IMR-90 (cell line): ENCODE results near the gene TMEM176B. TPM values are rescaled to one million over a fixed set of nuclear protein-coding genes. Genes with fewer than 3 reads are reported as not detected.

ENCODE experiments used
- ATAC-seq: fragments of 200-7000 bp; cut with Tn5 transposase; 2 replicates; pipeline ENCODE4 v1.9.1; 2020; ENCODE audit warnings: low read depth, mild to moderate bottlenecking, moderate library complexity
- BruUV-seq: library from RNA; stranded (reverse); fragments of 400-500 nt; replicated peaks from 2 replicates; lab custom pipeline; 2021; lab: Mats Ljungman, UMichigan
- CTCF ChIA-PET: fragments of 300-600 bp; formaldehyde crosslinking; extraction: SDS; loops from one replicate; lab custom pipeline; 2021; ENCODE audit warnings: antibody characterized with exemption; lab: Yijun Ruan, JAX
- POLR2A ChIA-PET: fragments of 300-600 bp; sonication (Branson Sonifier 250); formaldehyde crosslinking; loops from one replicate; lab custom pipeline; 2022; ENCODE audit warnings: antibody characterized with exemption; ENCODE audit not compliant: unreplicated experiment; lab: Charles Lee
- DNase-seq: peaks from one replicate; pipeline ENCODE4 v3.0.0; 2013
- H2AFZ ChIP-seq: replicated peaks from 2 replicates; pipeline ENCODE3; 2013; ENCODE audit warnings: low read length, mild to moderate bottlenecking; ENCODE audit not compliant: poor library complexity
- H2AK5ac ChIP-seq: 2 replicates; pipeline ENCODE4 v1.6.1; 2013; ENCODE audit warnings: low read depth, low read length, inconsistent platforms
- H2AK9ac ChIP-seq: replicated peaks from 2 replicates; pipeline ENCODE3; 2013; ENCODE audit warnings: mild to moderate bottlenecking, low read depth, low read length, moderate library complexity; ENCODE audit not compliant: poor library complexity
- H2BK120ac ChIP-seq: 2 replicates; pipeline ENCODE4 v1.6.1; 2013; ENCODE audit warnings: low read depth, low read length, inconsistent platforms
- H2BK15ac ChIP-seq: 3 replicates; pipeline ENCODE4 v1.6.1; 2013; ENCODE audit warnings: low read depth, low read length, inconsistent platforms
- H2BK20ac ChIP-seq: 2 replicates; pipeline ENCODE4 v1.6.1; 2013; ENCODE audit warnings: low read depth, mild to moderate bottlenecking, inconsistent platforms, low read length, moderate library complexity
- H2BK5ac ChIP-seq: 2 replicates; pipeline ENCODE4 v1.6.1; 2013; ENCODE audit warnings: mild to moderate bottlenecking, low read depth, low read length, inconsistent platforms; ENCODE audit not compliant: poor library complexity, severe bottlenecking
- H3K14ac ChIP-seq: replicated peaks from 2 replicates; pipeline ENCODE4 v1.6.1; 2013; ENCODE audit warnings: low read depth, low read length, inconsistent platforms
- H3K18ac ChIP-seq: 2 replicates; pipeline ENCODE4 v1.6.1; 2013; ENCODE audit warnings: low read depth, low read length, control low read depth
- H3K23ac ChIP-seq: 2 replicates; pipeline ENCODE4 v1.6.1; 2013; ENCODE audit warnings: low read depth, low read length, inconsistent platforms
- H3K27ac ChIP-seq: 2 replicates; pipeline ENCODE4 v1.5.1; 2013; ENCODE audit warnings: mild to moderate bottlenecking, control low read depth, low read length; ENCODE audit not compliant: insufficient read depth
- H3K27me3 ChIP-seq: 2 replicates; pipeline ENCODE4 v1.6.1; 2013; ENCODE audit warnings: low read length; ENCODE audit not compliant: control insufficient read depth, insufficient read depth
- H3K36me3 ChIP-seq: 2 replicates; pipeline ENCODE4 v1.6.1; 2013; ENCODE audit warnings: low read length, mixed read lengths; ENCODE audit not compliant: control insufficient read depth, insufficient read depth
- H3K4ac ChIP-seq: 2 replicates; pipeline ENCODE4 v1.6.1; 2013; ENCODE audit warnings: low read depth, low read length, inconsistent platforms
- H3K4me1 ChIP-seq: 2 replicates; pipeline ENCODE4 v1.6.1; 2013; ENCODE audit warnings: low read length, mixed read lengths; ENCODE audit not compliant: control insufficient read depth, insufficient read depth
- H3K4me2 ChIP-seq: 2 replicates; pipeline ENCODE4 v1.6.1; 2013; ENCODE audit warnings: low read depth, mild to moderate bottlenecking, control low read depth, low read length, moderate library complexity
- H3K4me3 ChIP-seq: 2 replicates; pipeline ENCODE4 v1.5.1; 2013; ENCODE audit warnings: low read depth, mild to moderate bottlenecking, control low read depth, low read length, moderate library complexity; ENCODE audit not compliant: insufficient read depth
- H3K56ac ChIP-seq: 2 replicates; pipeline ENCODE4 v1.6.1; 2013; ENCODE audit warnings: low read length, inconsistent platforms; ENCODE audit not compliant: insufficient read depth; ENCODE audit errors: extremely low read depth
- H3K79me1 ChIP-seq, 2 experiments: 2 replicates each; pipeline ENCODE4 v1.6.1; 2013; ENCODE audit warnings: low read length in 2 of 2, inconsistent platforms in 1 of 2, low read depth in 1 of 2
- H3K9ac ChIP-seq: 2 replicates; pipeline ENCODE4 v1.6.1; 2013; ENCODE audit warnings: low read depth, low read length, control low read depth
- H3K9me1 ChIP-seq: 2 replicates; pipeline ENCODE4 v1.6.1; 2013; ENCODE audit warnings: low read length, inconsistent platforms; ENCODE audit not compliant: insufficient read depth
- H3K9me3 ChIP-seq: 2 replicates; pipeline ENCODE4 v1.6.1; 2013; ENCODE audit warnings: low read length; ENCODE audit not compliant: control insufficient read depth, insufficient read depth
- H4K20me1 ChIP-seq: 2 replicates; pipeline ENCODE4 v1.6.1; 2013; ENCODE audit warnings: low read length, inconsistent platforms; ENCODE audit not compliant: insufficient read depth
- H4K5ac ChIP-seq: 2 replicates; pipeline ENCODE4 v1.6.1; 2013; ENCODE audit warnings: mild to moderate bottlenecking, low read depth, low read length, control low read depth
- H4K8ac ChIP-seq, 2 experiments: 2 replicates each; pipeline ENCODE4 v1.6.1; 2013; ENCODE audit warnings: low read depth in 2 of 2, low read length in 2 of 2, control low read depth in 1 of 2, inconsistent platforms in 1 of 2
- H4K91ac ChIP-seq: 2 replicates; pipeline ENCODE4 v1.6.1; 2013; ENCODE audit warnings: low read depth, low read length, inconsistent platforms; ENCODE audit not compliant: insufficient read depth
- ELK1 ChIP-seq: fragments of 150-350 bp; IDR thresholded peaks from 2 replicates; pipeline ENCODE4 v1.6.1; 2016; ENCODE audit warnings: low read depth, mild to moderate bottlenecking, low read length, moderate library complexity, borderline replicate concordance
- FOS ChIP-seq: fragments of 150-350 bp; IDR thresholded peaks from 2 replicates; pipeline ENCODE4 v1.6.1; 2016; ENCODE audit warnings: low read depth, low read length
- NFE2L2 ChIP-seq: fragments of 150-350 bp; IDR thresholded peaks from 2 replicates; pipeline ENCODE4 v1.6.1; 2016; ENCODE audit warnings: low read depth, mild to moderate bottlenecking, low read length
- RAD21 ChIP-seq: IDR thresholded peaks from 2 replicates; pipeline ENCODE4 v1.6.1; 2012; ENCODE audit warnings: low read length, improper control_type of control experiment
- WGBS, 2 experiments: methylation state at CpG; one replicate each; pipeline versions ENCODE4 v1.1.5 to v1.1.7; 2013; ENCODE audit warnings: missing lambda C conversion rate in 2 of 2; ENCODE audit not compliant: insufficient read length in 1 of 2; ENCODE audit errors: extremely low coverage in 2 of 2; 5-methylcytosine and 5-hydroxymethylcytosine counted together
- dilution Hi-C: fragments of 300-500 bp; cut with HindIII; formaldehyde crosslinking; loops from one replicate; pipeline ENCODE4 v1.14.3; 2018; ENCODE audit warnings: low sequenced_read_pairs; ENCODE audit not compliant: unreplicated experiment
- in situ Hi-C: fragments of 300-500 bp; cut with MboI; formaldehyde crosslinking; loops from 3 replicates; pipeline ENCODE4 v1.14.3; 2019; ENCODE audit warnings: low sequenced_read_pairs, inconsistent platforms, mixed read lengths
- intact Hi-C: fragments of 100-400 bp; cut with micrococcal nuclease; formaldehyde crosslinking; loops from 2 replicates; pipeline ENCODE4 v1.10.0; 2022
- polyA plus RNA-seq, 3 experiments: library from polyadenylated mRNA; depleted of rRNA; stranded (reverse); fragments of >200 nt; gene quantifications; 2 replicates each; pipeline ENCODE4 v1.2.3, GENCODE V29; 2012; ENCODE audit warnings: low replicate concordance in 1 of 3
- total RNA-seq: library from RNA; depleted of rRNA; stranded (reverse); fragments of >200 nt; gene quantifications from 2 replicates; pipeline ENCODE4 v1.2.3, GENCODE V29; 2012

TMEM176B gene
- total and polyA plus RNA-seq, 2 of the 4 experiments (the other 2 are of a cell fraction), result not detected

DNA sequence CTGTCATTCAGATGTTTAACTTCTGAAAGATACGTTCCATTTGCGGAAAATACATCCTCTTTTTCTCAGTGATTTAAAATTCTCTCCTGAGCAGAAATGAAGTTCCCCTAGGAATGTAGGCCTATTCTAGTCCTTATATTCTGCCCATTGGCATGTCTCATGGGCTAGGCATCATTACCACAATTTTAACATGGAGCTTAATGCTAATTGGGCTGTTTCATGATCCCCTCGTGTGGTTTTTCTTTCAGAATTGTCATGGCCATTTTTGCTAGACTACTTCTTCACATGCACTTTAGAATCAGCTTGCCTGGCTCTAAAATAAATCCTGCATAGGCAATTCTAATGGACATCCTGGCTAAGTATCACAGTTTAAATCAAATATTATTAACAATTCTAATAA, 1.0 kb downstream of the TMEM176B start:
- Histone ChIP-seq H3K4ac (no peak overlapping the region), H3K14ac (no peak overlapping the region), H4K20me1 (no peaks in the 10 kb centered on the region), H2BK20ac (no peak overlapping the region), H2AFZ (no peak overlapping the region), H3K9me1 (no peaks in the 10 kb centered on the region), H3K9ac (no peak overlapping the region), H2AK9ac (no peak overlapping the region), H3K4me1 (no peaks in the 10 kb centered on the region), H3K27me3 (peaks cover 29% of the 10 kb centered on the region), H3K4me2 (no peak overlapping the region; the same call in 1 of the 2 replicates), H3K23ac (no peak overlapping the region), H2BK5ac (no peak overlapping the region), H3K18ac (no peak overlapping the region), H3K9me3 (peaks cover 2% of the 10 kb centered on the region; the same call in 1 of the 2 replicates), H3K79me1 (no peaks in the 10 kb centered on the region), H2AK5ac (no peak overlapping the region), H2BK120ac (no peak overlapping the region), H3K36me3 (peaks cover 2% of the 10 kb centered on the region; the same call in 1 of the 2 replicates), H2BK15ac (no peak overlapping the region), H4K8ac (no peak overlapping the region), H4K5ac (no peak overlapping the region), H3K56ac (no peak overlapping the region), H3K4me3 (no peak overlapping the region), H3K27ac (no peak overlapping the region), H4K91ac (no peak overlapping the region)
- no TSS peak for BruUV-seq
- ATAC-seq, result no peak
- intact Hi-C loops (no loop called here), in situ Hi-C loops (loop anchor here (25.0 kb wide), 1 partner anchor 313 kb away; no protein-coding TSS in a partner anchor), dilution Hi-C loops (no loop called here)
- no peak for TF ChIP-seq RAD21
- no peak for TF ChIP-seq NFE2L2
- TF ChIP-seq FOS, result no peak
- TF ChIP-seq ELK1, result no peak
- no peak for DNase-seq
- no CpG with 5 or more reads among the region's 3 CpGs for WGBS, 2 experiments
- ChIA-PET CTCF (no interaction called here), POLR2A (no interaction called here)
